Caki2 (cell line): ENCODE results near the gene TMEM94. TPM values are rescaled to one million over a fixed set of nuclear protein-coding genes. Genes with fewer than 3 reads are reported as not detected.

Source experiments
- DNase-seq: peaks from one replicate; pipeline ENCODE4 v3.0.0-alpha.2; 2015; ENCODE audit warnings: low read depth
- in situ Hi-C: cut with HindIII; loops from 2 replicates; pipeline ENCODE4 v1.10.0; 2016; ENCODE audit warnings: low sequenced_read_pairs, low pct_unique_long_range_greater_than_20kb, mixed read lengths
- total RNA-seq: library from RNA; depleted of rRNA; stranded (reverse); fragments of >200 nt; shearing (Covaris generic); gene quantifications from 2 replicates; pipeline ENCODE4 v1.2.3, GENCODE V29; 2014; ENCODE audit warnings: low replicate concordance

TMEM94 gene
- total RNA-seq, 1 experiment from 2014 or later: 65.8 TPM

GRCh38 chr17:75503976-75504346, 47.5 kb downstream of the TMEM94 start:
- DNase-seq: no peak
- in situ Hi-C loops: no loop called here

GRCh38 chr17:75504347-75505151, 48.1 kb downstream of the TMEM94 start:
- in situ Hi-C loops: no loop called here
- peak; percentile 32 for DNase-seq

GRCh38 chr17:75505152-75505409, 48.6 kb downstream of the TMEM94 start:
- DNase-seq: no peak

GRCh38 chr17:75505640-75506039, 49.2 kb downstream of the TMEM94 start:
- in situ Hi-C loops: no loop called here
- DNase-seq: no peak

More at GRCh38 chr17:75505152-75505409, 48.6 kb downstream of the TMEM94 start:
- in situ Hi-C loops: no loop called here

DNA sequence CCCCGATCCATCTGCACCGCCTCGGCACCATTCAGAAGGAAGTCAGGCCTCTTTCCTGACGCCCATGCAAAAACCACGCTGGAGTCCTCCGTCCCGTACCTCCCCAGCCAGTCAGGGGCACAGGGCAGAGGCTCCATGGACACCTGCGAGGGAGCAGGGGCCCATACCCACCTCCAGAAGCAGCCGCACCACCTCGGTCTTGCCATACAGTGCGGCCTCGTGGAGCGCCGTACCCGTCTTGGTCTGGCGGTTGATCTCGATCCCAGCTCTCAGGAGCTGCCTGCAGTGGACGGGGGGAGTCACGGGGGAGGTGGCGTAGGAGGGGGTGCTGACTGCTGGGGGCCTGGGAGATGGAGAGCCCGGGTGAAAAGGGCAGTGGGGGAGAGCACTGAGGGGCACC, 49.7 kb downstream of the TMEM94 start:
- DNase-seq: no peak
- in situ Hi-C loops: no loop called here

DNA sequence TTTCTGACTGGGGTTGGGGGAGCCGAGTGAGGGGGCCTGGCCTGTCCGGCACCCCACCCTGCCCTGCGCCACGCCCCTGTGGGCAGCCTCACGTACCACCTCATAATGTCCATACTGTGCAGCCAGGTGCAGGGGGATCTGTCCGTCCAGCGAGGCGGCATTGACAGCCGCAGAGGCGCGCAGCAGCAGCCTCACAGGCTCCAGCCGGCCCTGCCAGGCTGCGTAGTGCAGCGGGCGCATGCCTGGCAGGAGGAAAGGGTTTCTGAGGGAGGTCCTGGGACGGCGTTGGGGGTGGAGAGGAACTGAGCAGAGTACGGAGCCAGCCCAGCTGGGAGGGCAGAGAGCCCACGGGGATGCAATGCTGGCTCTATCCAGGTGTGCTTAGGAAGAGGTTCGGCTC, 50.5 kb downstream of the TMEM94 start:
- in situ Hi-C loops: no loop called here
- no peak for DNase-seq

DNA sequence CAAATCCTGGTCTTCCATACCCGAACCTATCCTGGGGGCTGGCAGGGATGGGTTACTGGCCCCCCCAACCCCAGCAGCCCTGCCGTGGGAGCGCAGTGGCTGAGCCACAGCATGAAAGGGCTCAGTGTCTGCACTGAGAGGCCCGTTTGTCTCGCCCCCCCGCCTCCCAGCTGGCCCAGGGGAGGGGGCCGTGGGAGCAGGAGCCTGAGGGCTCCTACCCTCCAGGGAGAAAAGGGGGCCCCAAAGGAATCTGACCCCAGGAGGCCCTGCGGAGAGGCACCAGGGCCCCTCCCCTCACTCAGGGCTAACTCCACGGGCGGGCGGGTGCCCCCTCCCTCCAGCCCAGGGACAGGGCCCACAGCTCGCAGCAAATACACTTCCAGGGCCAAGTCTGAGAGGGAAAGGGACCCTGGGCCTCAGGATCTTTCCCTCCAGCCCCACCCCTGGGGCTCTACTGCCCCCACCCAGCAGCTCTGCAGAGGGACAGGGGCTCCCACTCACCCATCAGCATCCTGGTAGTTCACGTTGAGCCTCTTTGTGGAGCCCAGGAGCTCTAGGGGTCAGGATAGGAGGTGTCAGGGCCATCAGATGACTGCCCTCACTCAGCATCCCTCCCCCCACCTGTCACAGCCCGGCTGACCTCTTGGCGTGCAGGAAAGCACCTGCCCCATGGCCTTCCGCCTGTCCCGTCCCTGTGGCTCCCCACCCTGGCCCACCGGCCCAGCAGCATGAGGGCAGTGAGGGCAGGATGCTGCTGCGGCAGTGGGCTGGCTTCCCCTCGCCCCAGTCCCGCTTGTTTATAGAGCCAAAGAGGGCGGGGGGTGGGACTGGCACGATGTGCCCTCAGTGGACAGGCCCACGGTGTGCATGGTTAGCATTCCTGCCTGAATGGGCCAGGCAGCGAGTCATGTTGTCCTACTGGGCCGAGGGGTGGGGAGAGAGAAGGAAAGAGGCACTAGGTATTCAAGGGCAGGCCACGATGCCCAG, 51.6 kb downstream of the TMEM94 start:
- no peak for DNase-seq
- in situ Hi-C loops: no loop called here

DNA sequence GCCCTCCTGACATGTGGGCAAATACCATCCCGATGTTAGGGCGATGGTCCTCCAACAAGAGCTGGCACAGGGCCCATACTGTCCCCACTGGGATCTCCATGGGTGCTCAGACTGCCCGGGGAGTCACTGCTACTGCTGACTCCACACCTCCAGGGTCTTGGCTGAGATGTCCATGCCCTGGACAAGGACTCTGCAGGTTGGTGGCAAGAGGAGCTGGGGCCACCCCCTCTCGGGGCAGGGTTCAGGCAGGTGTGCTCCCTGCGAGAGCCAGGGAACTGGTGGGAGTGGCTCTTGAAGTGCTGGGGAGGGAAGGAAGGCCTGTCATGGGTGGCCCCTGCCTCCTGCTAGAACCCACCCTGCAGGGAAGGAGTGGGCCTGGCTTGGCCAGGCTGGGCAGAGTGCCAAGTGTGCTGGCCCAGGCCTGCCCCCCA, 52.5 kb downstream of the TMEM94 start:
- in situ Hi-C loops: no loop called here
- no peak for DNase-seq

DNA sequence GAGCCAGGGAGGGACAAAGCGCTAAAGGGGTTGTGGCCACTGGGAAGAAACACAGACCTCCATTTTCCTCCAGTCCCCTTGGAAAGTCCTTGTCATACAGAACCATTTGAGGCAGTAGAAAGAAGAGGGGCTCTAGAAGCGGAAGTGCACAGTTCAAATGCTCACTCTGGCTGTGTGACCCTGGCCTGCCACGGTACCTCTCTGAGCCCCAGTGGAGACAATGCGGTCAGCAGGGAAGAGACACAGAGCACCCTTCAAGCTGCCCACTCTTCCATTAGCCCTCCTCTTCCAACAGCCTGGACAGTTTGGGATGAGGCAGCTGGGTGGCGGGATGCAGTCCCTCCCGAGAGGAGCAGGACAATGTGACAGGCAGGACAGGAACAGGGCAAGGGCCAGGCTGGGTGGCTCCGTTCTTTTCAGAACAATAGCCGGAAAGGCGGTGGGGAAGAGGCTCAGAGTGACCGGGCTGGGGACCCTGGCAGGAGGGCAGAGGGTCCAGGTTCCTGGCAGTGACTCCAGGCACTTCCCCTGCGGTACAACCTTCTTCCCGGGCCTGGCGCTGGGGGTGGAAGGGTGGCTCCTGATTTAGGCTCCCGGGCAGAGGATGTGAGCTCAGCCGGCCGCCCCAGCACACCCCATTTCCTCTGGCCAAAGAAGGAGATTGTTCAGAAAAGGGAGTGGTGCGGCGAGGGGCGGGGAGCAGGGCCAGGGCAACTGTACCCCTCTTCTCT, 53.3 kb downstream of the TMEM94 start:
- in situ Hi-C loops: no loop called here
- no peak for DNase-seq

- no peak for DNase-seq
- in situ Hi-C loops: no loop called here
These were observed 54.8 kb downstream of the TMEM94 start for GRCh38 chr17:75511270-75511609.

GRCh38 chr17:75511610-75512575, 55.5 kb downstream of the TMEM94 start:
- in situ Hi-C loops: no loop called here
- DNase-seq: peak; percentile 64

- in situ Hi-C loops: no loop called here
- DNase-seq: no peak
These were observed 56.6 kb downstream of the TMEM94 start for GRCh38 chr17:75512926-75513640.

GRCh38 chr17:75513641-75514000, 57.2 kb downstream of the TMEM94 start:
- in situ Hi-C loops: no loop called here

GRCh38 chr17:75514299-75514918, 58.0 kb downstream of the TMEM94 start:
- DNase-seq: peak; percentile 48
- in situ Hi-C loops: no loop called here

More at GRCh38 chr17:75513641-75514000, 57.2 kb downstream of the TMEM94 start:
- no peak for DNase-seq

DNA sequence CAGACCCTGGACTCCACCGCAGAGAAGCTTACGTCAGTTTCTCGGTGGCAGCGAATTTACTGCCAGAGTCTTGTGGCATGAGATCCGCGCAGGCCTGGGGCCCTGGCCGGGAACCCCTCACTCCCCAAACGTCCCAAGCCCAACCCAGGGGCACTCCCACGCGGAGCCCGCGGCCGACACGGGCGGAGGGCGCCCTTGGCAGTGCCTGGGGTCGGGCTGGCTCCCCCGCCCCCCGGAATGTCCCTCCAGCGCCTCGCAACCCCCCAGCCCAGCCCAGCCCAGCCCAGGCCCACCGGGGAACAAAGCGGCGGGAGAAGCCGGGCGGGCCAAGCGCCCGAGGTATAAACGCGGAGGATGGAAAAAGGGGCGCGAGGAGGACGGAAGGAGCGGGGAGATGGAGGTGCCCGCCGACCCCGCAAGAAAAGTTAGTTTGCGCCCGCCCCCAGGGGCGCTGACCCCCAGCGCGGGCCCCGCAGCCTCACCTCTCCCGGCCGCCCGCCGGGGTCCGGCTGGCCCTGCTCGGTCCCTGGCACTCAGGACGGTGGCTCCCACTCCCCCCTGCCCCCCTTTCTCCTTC, 58.6 kb downstream of the TMEM94 start:
- in situ Hi-C loops: no loop called here
- no peak for DNase-seq

- DNase-seq: peak; percentile 88
- in situ Hi-C loops: no loop called here
These were observed 59.2 kb downstream of the TMEM94 start, which contains the start of gene CASKIN2 for GRCh38 chr17:75515496-75516254. CASKIN2 (minus strand) TSS chr17:75515537; CDS start chr17:75513804, 1,733 bp downstream.
